Mucosa of stomach (tissue), 1 donor: ENCODE data around the gene MTHFD1.

ENCODE experiments used
- H3K27me3 ChIP-seq: one replicate; pipeline ENCODE4 v1.7.0; 2013; ENCODE audit warnings: mild to moderate bottlenecking, low read length; ENCODE audit not compliant: control insufficient read depth, insufficient read depth
- H3K36me3 ChIP-seq: one replicate; pipeline ENCODE4 v1.7.0; 2013; ENCODE audit warnings: low read length; ENCODE audit not compliant: control insufficient read depth, insufficient read depth
- H3K4me1 ChIP-seq: one replicate; pipeline ENCODE4 v1.7.0; 2013; ENCODE audit warnings: mild to moderate bottlenecking, low read length; ENCODE audit not compliant: control insufficient read depth, insufficient read depth
- H3K4me3 ChIP-seq: one replicate; pipeline ENCODE4 v1.7.0; 2013; ENCODE audit warnings: low read length
- H3K9ac ChIP-seq: one replicate; pipeline ENCODE4 v1.7.0; 2013; ENCODE audit warnings: mild to moderate bottlenecking, low read length, moderate library complexity
- H3K9me3 ChIP-seq: one replicate; pipeline ENCODE4 v1.7.0; 2013; ENCODE audit warnings: mild to moderate bottlenecking, low read length, moderate library complexity; ENCODE audit not compliant: control insufficient read depth
- donor health status: Pancreatic carcinoma.

MTHFD1 gene

GRCh38 chr14:64463195-64463594 lies 75.0 kb downstream of the MTHFD1 start:
- peaks cover 9% of the 10 kb centered on the region for H3K4me1 ChIP-seq

GRCh38 chr14:64463873-64464272 lies 75.7 kb downstream of the MTHFD1 start:
- Histone ChIP-seq H3K27me3 (no peaks in the 10 kb centered on the region), H3K4me1 (peaks cover 9% of the 10 kb centered on the region), H3K9me3 (no peaks in the 10 kb centered on the region), H3K4me3 (no peak overlapping the region), H3K36me3 (no peaks in the 10 kb centered on the region), H3K9ac (no peak overlapping the region)

More at GRCh38 chr14:64463195-64463594, 75.0 kb downstream of the MTHFD1 start:
- H3K4me3 ChIP-seq, result no peak overlapping the region
- H3K36me3 ChIP-seq, result no peaks in the 10 kb centered on the region
- no peaks in the 10 kb centered on the region for H3K9me3 ChIP-seq
- no peaks in the 10 kb centered on the region for H3K27me3 ChIP-seq
- H3K9ac ChIP-seq, result no peak overlapping the region

- H3K9ac ChIP-seq, result peak overlapping the region; percentile 51
- H3K27me3 ChIP-seq, result no peaks in the 10 kb centered on the region
- no peaks in the 10 kb centered on the region for H3K36me3 ChIP-seq
- H3K4me1 ChIP-seq, result peaks cover 9% of the 10 kb centered on the region
- no peaks in the 10 kb centered on the region for H3K9me3 ChIP-seq
- peak overlapping the region; percentile 39 for H3K4me3 ChIP-seq
Measured at GRCh38 chr14:64464651-64465050, 76.5 kb downstream of the MTHFD1 start.

- peaks cover 9% of the 10 kb centered on the region for H3K4me1 ChIP-seq
- peak within 1 kb of the TSS; percentile 60 for H3K9ac ChIP-seq
- H3K4me3 ChIP-seq, result peak within 1 kb of the TSS; percentile 54
- no peaks in the 10 kb centered on the region for H3K27me3 ChIP-seq
- H3K9me3 ChIP-seq, result no peaks in the 10 kb centered on the region
- H3K36me3 ChIP-seq, result no peaks in the 10 kb centered on the region
Measured at GRCh38 chr14:64465191-64465822, 77.2 kb downstream of the MTHFD1 start, which contains the start of gene AKAP5. AKAP5 (plus strand) TSS chr14:64465499; CDS start chr14:64468395, 2,896 bp downstream.

GRCh38 chr14:64465831-64466554 lies 77.8 kb downstream of the MTHFD1 start:
- no peaks in the 10 kb centered on the region for H3K27me3 ChIP-seq
- H3K9ac ChIP-seq, result peak overlapping the region; percentile 60
- H3K4me1 ChIP-seq, result peaks cover 9% of the 10 kb centered on the region
- no peaks in the 10 kb centered on the region for H3K36me3 ChIP-seq
- H3K9me3 ChIP-seq, result no peaks in the 10 kb centered on the region
- H3K4me3 ChIP-seq, result peak overlapping the region; percentile 54

- Histone ChIP-seq H3K27me3 (no peaks in the 10 kb centered on the region), H3K9ac (no peak overlapping the region), H3K36me3 (no peaks in the 10 kb centered on the region), H3K4me1 (peaks cover 9% of the 10 kb centered on the region), H3K9me3 (no peaks in the 10 kb centered on the region), H3K4me3 (no peak overlapping the region)
Measured at GRCh38 chr14:64467101-64467500, 78.9 kb downstream of the MTHFD1 start.

GRCh38 chr14:64467566-64467965 lies 79.4 kb downstream of the MTHFD1 start:
- Histone ChIP-seq H3K9me3 (no peaks in the 10 kb centered on the region), H3K36me3 (no peaks in the 10 kb centered on the region), H3K27me3 (no peaks in the 10 kb centered on the region), H3K4me1 (peaks cover 9% of the 10 kb centered on the region), H3K9ac (no peak overlapping the region), H3K4me3 (no peak overlapping the region)

- Histone ChIP-seq H3K4me1 (peaks cover 9% of the 10 kb centered on the region), H3K9me3 (no peaks in the 10 kb centered on the region), H3K9ac (no peak overlapping the region), H3K27me3 (no peaks in the 10 kb centered on the region), H3K4me3 (no peak overlapping the region), H3K36me3 (no peaks in the 10 kb centered on the region)
Measured at GRCh38 chr14:64468451-64468850, 80.3 kb downstream of the MTHFD1 start.

GRCh38 chr14:64474041-64474440 lies 85.9 kb downstream of the MTHFD1 start:
- no peak overlapping the region for H3K9ac ChIP-seq
- H3K4me3 ChIP-seq, result no peak overlapping the region
- no peaks in the 10 kb centered on the region for H3K36me3 ChIP-seq
- H3K4me1 ChIP-seq, result no peaks in the 10 kb centered on the region
- no peaks in the 10 kb centered on the region for H3K27me3 ChIP-seq
- no peaks in the 10 kb centered on the region for H3K9me3 ChIP-seq

GRCh38 chr14:64474698-64475097 lies 86.5 kb downstream of the MTHFD1 start:
- no peaks in the 10 kb centered on the region for H3K9me3 ChIP-seq
- no peaks in the 10 kb centered on the region for H3K27me3 ChIP-seq
- no peaks in the 10 kb centered on the region for H3K36me3 ChIP-seq
- H3K9ac ChIP-seq, result no peak overlapping the region
- no peak overlapping the region for H3K4me3 ChIP-seq
- H3K4me1 ChIP-seq, result no peaks in the 10 kb centered on the region

GRCh38 chr14:64475585-64476273 lies 87.6 kb downstream of the MTHFD1 start:
- Histone ChIP-seq H3K4me3 (no peak overlapping the region), H3K4me1 (no peaks in the 10 kb centered on the region), H3K9ac (no peak overlapping the region), H3K36me3 (no peaks in the 10 kb centered on the region), H3K27me3 (no peaks in the 10 kb centered on the region), H3K9me3 (no peaks in the 10 kb centered on the region)

GRCh38 chr14:64476438-64476837 lies 88.3 kb downstream of the MTHFD1 start:
- H3K9ac ChIP-seq, result no peak overlapping the region
- no peaks in the 10 kb centered on the region for H3K4me1 ChIP-seq
- H3K9me3 ChIP-seq, result no peaks in the 10 kb centered on the region
- no peaks in the 10 kb centered on the region for H3K27me3 ChIP-seq
- H3K36me3 ChIP-seq, result no peaks in the 10 kb centered on the region
- no peak overlapping the region for H3K4me3 ChIP-seq
